Lower leg skin (tissue), 3 donors: ENCODE results near the gene CHRNA9.

Source experiments
- POLR2A ChIP-seq, 2 donors: fragments of 450-650 bp; IDR thresholded peaks; one replicate each; pipeline ENCODE4 v1.6.1; 2016 to 2017; ENCODE audit warnings: antibody characterized with exemption in 2 of 2, mild to moderate bottlenecking in 1 of 2, moderate library complexity in 1 of 2
- TF ChIP-seq, protein P1 (sequence below), 3 donors: fragments of 450-650 bp; IDR thresholded peaks; one replicate each; pipeline ENCODE4 v1.5.1; 2016; ENCODE audit warnings: antibody characterized with exemption in 3 of 3, mild to moderate bottlenecking in 3 of 3, moderate library complexity in 2 of 3

DNA sequence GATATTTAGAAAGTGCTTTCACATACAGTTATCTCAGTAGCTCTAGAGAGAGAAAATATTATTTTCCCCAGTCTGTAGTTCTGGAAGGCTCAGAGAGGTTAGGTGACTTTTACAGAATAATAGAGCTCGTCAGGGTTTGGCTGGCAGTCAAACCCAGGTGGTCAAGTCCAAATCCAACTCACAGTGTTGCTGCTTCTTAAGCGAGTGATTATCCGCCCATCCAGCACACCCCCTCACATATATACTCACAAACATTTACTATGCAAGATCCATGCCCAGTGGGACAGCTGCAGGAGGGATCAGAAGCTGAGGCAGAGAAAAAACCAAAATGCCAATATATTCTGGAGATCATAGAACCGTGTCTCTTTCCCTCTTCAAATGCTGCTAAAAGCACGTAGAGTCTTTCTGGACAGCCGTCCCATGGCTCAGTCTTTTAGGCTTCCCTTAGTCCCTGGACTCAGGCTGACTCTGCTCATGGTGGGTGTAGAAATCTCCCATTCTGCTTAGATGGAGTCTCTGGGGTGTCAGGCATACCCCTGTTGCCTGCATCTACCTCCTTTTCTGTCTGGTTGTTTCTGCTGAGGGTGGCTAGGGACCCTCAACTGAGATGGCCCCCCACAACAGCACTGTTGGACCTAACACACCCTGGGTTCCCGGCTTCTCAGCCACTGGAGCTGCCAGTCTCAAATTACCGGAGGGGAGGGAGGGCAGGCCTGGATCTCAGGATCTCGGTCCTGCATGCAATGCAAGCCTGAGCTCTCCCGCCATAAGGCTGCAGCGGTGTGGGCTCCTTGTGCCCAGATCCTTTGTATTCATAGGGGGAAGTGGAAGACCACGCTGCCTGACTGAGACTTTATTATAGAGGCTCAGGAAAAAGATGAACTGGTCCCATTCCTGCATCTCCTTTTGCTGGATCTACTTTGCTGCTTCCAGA lies at the start of gene CHRNA9:
- TF ChIP-seq POLR2A (IDR thresholded peaks at IDR 0.05), result no peak
- TF ChIP-seq, protein P1, sequence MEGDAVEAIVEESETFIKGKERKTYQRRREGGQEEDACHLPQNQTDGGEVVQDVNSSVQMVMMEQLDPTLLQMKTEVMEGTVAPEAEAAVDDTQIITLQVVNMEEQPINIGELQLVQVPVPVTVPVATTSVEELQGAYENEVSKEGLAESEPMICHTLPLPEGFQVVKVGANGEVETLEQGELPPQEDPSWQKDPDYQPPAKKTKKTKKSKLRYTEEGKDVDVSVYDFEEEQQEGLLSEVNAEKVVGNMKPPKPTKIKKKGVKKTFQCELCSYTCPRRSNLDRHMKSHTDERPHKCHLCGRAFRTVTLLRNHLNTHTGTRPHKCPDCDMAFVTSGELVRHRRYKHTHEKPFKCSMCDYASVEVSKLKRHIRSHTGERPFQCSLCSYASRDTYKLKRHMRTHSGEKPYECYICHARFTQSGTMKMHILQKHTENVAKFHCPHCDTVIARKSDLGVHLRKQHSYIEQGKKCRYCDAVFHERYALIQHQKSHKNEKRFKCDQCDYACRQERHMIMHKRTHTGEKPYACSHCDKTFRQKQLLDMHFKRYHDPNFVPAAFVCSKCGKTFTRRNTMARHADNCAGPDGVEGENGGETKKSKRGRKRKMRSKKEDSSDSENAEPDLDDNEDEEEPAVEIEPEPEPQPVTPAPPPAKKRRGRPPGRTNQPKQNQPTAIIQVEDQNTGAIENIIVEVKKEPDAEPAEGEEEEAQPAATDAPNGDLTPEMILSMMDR (IDR thresholded peaks at IDR 0.05), result no peak
